Right lobe of liver (tissue), 6 donors: Measurements from ENCODE around the gene KCTD19. TPM values are rescaled to one million over a fixed set of nuclear protein-coding genes. Genes with fewer than 3 reads are reported as not detected.
A peak's percentile ranks its signal among the peaks of the same experiment; 100 is the strongest.

ENCODE experiments used
- ATAC-seq, 4 donors: fragments of 200-7000 bp; cut with Tn5 transposase; one replicate each; pipeline ENCODE4 v1.9.1; 2020; ENCODE audit warnings: mild to moderate bottlenecking in 4 of 4, moderate library complexity in 4 of 4
- DNase-seq, 3 donors: peaks; one replicate each; pipeline ENCODE4 v3.0.0-alpha.2; 2020
- H3K27ac ChIP-seq, 3 donors: fragments of 200-600 bp; one replicate each; pipeline ENCODE4 v1.8.0; 2022
- H3K27me3 ChIP-seq, 2 donors: fragments of 200-600 bp; one replicate each; pipeline ENCODE4 v1.8.0; 2022
- H3K36me3 ChIP-seq, 4 donors: fragments of 200-600 bp; sonication (generic) in 1 of 4; one replicate each; pipeline versions ENCODE4 v1.5.1 to v1.8.0; 2017 to 2022; ENCODE audit warnings: control low read depth in 1 of 4
- H3K4me1 ChIP-seq, 4 donors: fragments of 200-600 bp; sonication (generic) in 1 of 4; one replicate each; pipeline versions ENCODE4 v1.5.1 to v1.8.0; 2017 to 2022; ENCODE audit warnings: control low read depth in 1 of 4
- H3K4me3 ChIP-seq, 3 donors: fragments of 200-600 bp; one replicate each; pipeline ENCODE4 v1.8.0; 2022
- H3K9me3 ChIP-seq, 4 donors: fragments of 200-600 bp; sonication (generic) in 1 of 4; one replicate each; pipeline versions ENCODE4 v1.5.1 to v1.8.0; 2017 to 2022; ENCODE audit warnings: control low read depth in 1 of 4
- CTCF ChIP-seq, 4 donors: fragments of 200-600 bp in 3 of 4; fragments of 450-650 bp in 1 of 4; IDR thresholded peaks; one replicate each; pipeline versions ENCODE4 v1.5.1 to v1.8.0; 2016 to 2022; ENCODE audit warnings: antibody characterized with exemption in 4 of 4, mild to moderate bottlenecking in 2 of 4
- POLR2A ChIP-seq: fragments of 450-650 bp; IDR thresholded peaks from one replicate; pipeline ENCODE4 v1.6.1; 2017; ENCODE audit warnings: antibody characterized with exemption, mild to moderate bottlenecking
- WGBS: methylation state at CpG from one replicate; pipeline ENCODE4 v1.1.6; 2018; ENCODE audit warnings: low coverage, low lambda C conversion rate; ENCODE audit not compliant: insufficient coverage; ENCODE audit errors: missing lambda C conversion rate; 5-methylcytosine and 5-hydroxymethylcytosine counted together
- intact Hi-C, 2 donors: fragments of 100-400 bp; cut with DNase I; formaldehyde crosslinking; loops; one replicate each; pipeline versions ENCODE4 v1.11.2 to v1.14.1; 2022
- total RNA-seq, 6 experiments: library from RNA; depleted of rRNA in 2 of 6; stranded (reverse); fragments of >200 nt in 2 of 6; fragmentation: NEBNext Ultra II Directional in 3 of 6; extraction: Animal tissue kit (Norgen Biotek cat#: 25700) in 3 of 6; gene quantifications; one replicate each; pipeline versions ENCODE4 v1.1.0 to v1.2.4, GENCODE V29; 2016 to 2023
- donor health status: DM: no; HTN: yes; CAD: no.
- donor health status: DM: no; HTN: no; CAD: no.
- donor health status: DM: no; HTN: no; CAD: no.
- donor health status: DM: no; HTN: yes; CAD: no.
- donor health status: DM: no; HTN: yes; CAD: no.

KCTD19 gene
- total RNA-seq, 6 experiments from 2014 or later: not detected

DNA sequence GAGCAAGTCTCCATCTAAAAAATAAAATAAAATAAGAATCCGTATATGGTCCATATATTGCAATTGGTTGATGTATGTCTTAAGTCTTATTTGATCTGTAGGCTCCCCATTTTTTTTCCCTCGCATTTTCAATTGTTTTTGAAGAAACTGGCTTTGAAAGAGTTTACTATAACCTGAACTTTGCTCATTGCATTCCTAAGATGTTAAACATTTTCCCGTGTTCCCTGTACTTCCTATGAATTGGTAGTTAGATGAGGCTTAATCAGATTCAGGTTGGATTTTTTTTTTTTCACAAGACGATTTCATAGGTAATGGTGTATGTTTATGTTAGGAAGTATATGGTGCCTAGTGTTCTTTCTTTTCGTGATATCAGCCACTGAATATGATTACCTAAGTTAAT, 3.4 kb upstream of the KCTD19 start:
- ATAC-seq (no peak), DNase-seq (no peak)
- Histone ChIP-seq H3K4me3 (no peak overlapping the region), H3K9me3 (no peaks in the 10 kb centered on the region), H3K4me1 (peaks cover 0 to 6% (median 0%) of the 10 kb centered on the region in 4 donors), H3K27ac (no peak overlapping the region), H3K27me3 (no peaks in the 10 kb centered on the region), H3K36me3 (no peaks in the 10 kb centered on the region)
- TF ChIP-seq CTCF (IDR thresholded peaks at IDR 0.05) (no peak), POLR2A (no peak)
- 55% methylated on average over 5 of the region's 5 CpGs for WGBS
- intact Hi-C loops: no loop called here

DNA sequence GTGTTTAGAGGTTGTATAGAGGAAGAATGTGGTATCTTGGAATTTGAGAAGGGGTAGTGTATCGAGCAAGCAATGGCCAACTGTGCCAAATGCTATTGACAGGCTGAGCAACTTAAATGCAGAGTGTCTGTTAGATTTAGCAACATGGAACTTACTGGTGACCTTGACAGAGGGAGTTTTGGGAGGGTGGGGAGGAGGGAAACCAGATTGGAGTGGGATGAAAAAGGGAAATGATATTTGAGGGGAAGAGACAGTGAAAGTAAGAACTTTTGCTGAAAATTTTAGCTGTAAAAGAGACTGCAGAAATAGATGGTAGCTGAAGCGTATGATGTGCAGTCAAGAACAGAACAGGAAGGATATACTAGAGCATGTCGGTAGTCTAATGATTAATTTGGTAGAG, 1.2 kb upstream of the KCTD19 start:
- H3K27ac ChIP-seq: no peak overlapping the region
- intact Hi-C loops: no loop called here
- no peaks in the 10 kb centered on the region for H3K27me3 ChIP-seq
- no peaks in the 10 kb centered on the region for H3K36me3 ChIP-seq
- ATAC-seq (no peak), DNase-seq (no peak)
- TF ChIP-seq POLR2A (no peak), CTCF (IDR thresholded peaks at IDR 0.05) (no peak)
- H3K9me3 ChIP-seq: no peaks in the 10 kb centered on the region
- WGBS: 63% methylated on average over 3 of the region's 3 CpGs
- H3K4me3 ChIP-seq: no peak overlapping the region
- peaks cover 0 to 6% (median 0%) of the 10 kb centered on the region in 4 donors for H3K4me1 ChIP-seq

DNA sequence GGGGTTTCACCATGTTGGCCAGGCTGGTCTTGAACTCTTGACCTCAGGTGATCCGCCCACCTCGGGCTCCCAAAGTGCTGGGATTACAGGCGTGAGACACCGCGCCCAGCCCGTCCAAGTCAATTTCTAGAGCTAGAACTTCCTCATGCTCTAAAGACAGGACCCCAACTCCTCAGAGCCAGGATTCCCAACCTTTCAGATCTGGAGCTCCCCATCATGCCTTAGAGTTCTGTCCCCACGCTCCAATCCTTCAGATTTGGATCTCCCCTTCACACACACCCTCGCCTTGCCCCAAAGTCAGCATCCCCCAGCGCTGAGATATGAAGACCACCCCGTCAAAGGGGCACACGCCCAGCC, 448 bp downstream of the KCTD19 start:
- intact Hi-C loops: no loop called here
- H3K9me3 ChIP-seq: no peaks in the 10 kb centered on the region
- no peaks in the 10 kb centered on the region for H3K27me3 ChIP-seq
- no peaks in the 10 kb centered on the region for H3K36me3 ChIP-seq
- no peak overlapping the region for H3K27ac ChIP-seq
- ATAC-seq (no peak), DNase-seq (no peak)
- peaks cover 0 to 6% (median 0%) of the 10 kb centered on the region in 4 donors for H3K4me1 ChIP-seq
- peak overlapping the region in 2 of 3 donors; percentile 16 to 36 for H3K4me3 ChIP-seq
- WGBS: 34% methylated on average over 9 of the region's 11 CpGs
- TF ChIP-seq POLR2A: no peak
- no peak for TF ChIP-seq CTCF (IDR thresholded peaks at IDR 0.05)

DNA sequence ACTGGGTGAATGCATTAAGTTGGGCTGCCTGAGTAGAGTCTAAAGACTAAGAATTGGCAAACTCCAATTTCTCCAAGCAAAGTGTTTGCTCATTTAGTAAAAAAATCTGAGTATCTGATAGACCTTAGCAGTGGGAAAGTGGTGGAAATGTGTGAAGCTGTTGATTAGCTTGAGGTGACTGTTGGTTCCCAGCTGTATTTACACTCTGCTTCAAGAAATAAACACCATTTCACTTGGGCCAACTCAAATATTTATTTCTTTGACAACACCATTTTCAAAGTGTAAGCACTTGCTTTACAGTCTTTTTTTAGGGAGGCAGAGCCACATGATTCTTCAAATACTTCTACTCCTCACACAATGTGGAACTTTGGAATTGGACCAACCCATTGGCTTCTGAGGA, 8.7 kb downstream of the KCTD19 start:
- H3K4me1 ChIP-seq: no peaks in the 10 kb centered on the region
- H3K27me3 ChIP-seq: no peaks in the 10 kb centered on the region
- no peaks in the 10 kb centered on the region for H3K36me3 ChIP-seq
- no peak for TF ChIP-seq POLR2A
- TF ChIP-seq CTCF (IDR thresholded peaks at IDR 0.05): no peak
- H3K9me3 ChIP-seq: no peaks in the 10 kb centered on the region
- no peak overlapping the region for H3K27ac ChIP-seq
- DNase-seq (no peak), ATAC-seq (no peak)
- intact Hi-C loops: no loop called here
- no peak overlapping the region for H3K4me3 ChIP-seq

- H3K9me3 ChIP-seq: no peaks in the 10 kb centered on the region
- TF ChIP-seq POLR2A (no peak), CTCF (IDR thresholded peaks at IDR 0.05) (no peak)
- H3K4me1 ChIP-seq: no peaks in the 10 kb centered on the region
- DNase-seq (no peak), ATAC-seq (peak in 1 of 4 donors; percentile 22)
- no peak overlapping the region for H3K4me3 ChIP-seq
- intact Hi-C loops: no loop called here
- H3K27ac ChIP-seq: no peak overlapping the region
- H3K36me3 ChIP-seq: no peaks in the 10 kb centered on the region
- H3K27me3 ChIP-seq: no peaks in the 10 kb centered on the region
Observed at GRCh38 chr16:67312719-67313118, 13.8 kb downstream of the KCTD19 start.
